ENCODE measurements around the gene MINDY4. TPM values are rescaled to one million over a fixed set of nuclear protein-coding genes. Genes with fewer than 3 reads are reported as not detected.

Gene MINDY4
- polyA plus RNA-seq, 3 donors: 0.15 to 0.17 TPM; not detected in 1

GRCh38 chr7:30837581-30837980 lies 66.4 kb downstream of the MINDY4 start:
- H3K9ac ChIP-seq (ENCODE audit: insufficient read depth, low read length, poor library complexity, severe bottlenecking): no peak overlapping the region
- WGBS (ENCODE audit: insufficient coverage): 100% methylated on average over 2 of the region's 4 CpGs
- H3K9me3 ChIP-seq (replicated peaks in 1 of 2; ENCODE audit: control insufficient read depth in 1 of 2, insufficient read depth in 1 of 2, low read length in 2 of 2): peaks cover 18 to 19% of the 10 kb centered on the region in 2 donors
- Mint-ChIP-seq H3K27ac (no peak overlapping the region), H3K36me3 (no peaks in the 10 kb centered on the region), H3K4me3 (no peak overlapping the region), H3K27me3 (ENCODE audit: low read depth in 3 of 3) (peaks cover 0 to 4% (median 1%) of the 10 kb centered on the region in 3 donors), H3K9me3 (peaks cover 11 to 27% (median 21%) of the 10 kb centered on the region in 7 donors), H3K4me1 (no peaks in the 10 kb centered on the region)
- H3K36me3 ChIP-seq (replicated peaks in 1 of 2; ENCODE audit: control insufficient read depth in 1 of 2, insufficient read depth in 2 of 2, low read length in 2 of 2): no peaks in the 10 kb centered on the region
- H3K4me1 ChIP-seq (ENCODE audit: control insufficient read depth in 1 of 2, insufficient read depth in 2 of 2, low read length in 2 of 2): no peaks in the 10 kb centered on the region
- intact Hi-C loops (cut with micrococcal nuclease): no loop called here
- no peaks in the 10 kb centered on the region for H4K20me1 ChIP-seq (ENCODE audit: insufficient read depth, low read length)
- H3K4me3 ChIP-seq (replicated peaks in 1 of 3; ENCODE audit: low read depth in 2 of 3, low read length in 3 of 3): no peak overlapping the region
- H3K4me2 ChIP-seq (replicated peaks; ENCODE audit: extremely low read depth, low read length, poor library complexity, severe bottlenecking): no peak overlapping the region
- no peak overlapping the region for H2AFZ ChIP-seq (ENCODE audit: insufficient read depth, low read depth, low read length, poor library complexity, severe bottlenecking)
- no peak overlapping the region for H3K27ac ChIP-seq (ENCODE audit: low read depth in 1 of 2, low read length in 2 of 2)
- H3K27me3 ChIP-seq (ENCODE audit: control insufficient read depth in 2 of 2, insufficient read depth in 2 of 2, low read length in 2 of 2): no peaks in the 10 kb centered on the region
- H3K79me2 ChIP-seq (ENCODE audit: insufficient read depth, low read length): no peaks in the 10 kb centered on the region
- no peak for TF ChIP-seq CTCF (IDR thresholded peaks at IDR 0.05)
- DNase-seq: no peak

GRCh38 chr7:30838008-30838407 lies 66.8 kb downstream of the MINDY4 start:
- TF ChIP-seq CTCF (IDR thresholded peaks at IDR 0.05): no peak
- no peak overlapping the region for H3K4me3 ChIP-seq (replicated peaks in 1 of 3; ENCODE audit: low read depth in 2 of 3, low read length in 3 of 3)
- intact Hi-C loops (cut with micrococcal nuclease): no loop called here
- Mint-ChIP-seq H3K27me3 (ENCODE audit: low read depth in 3 of 3) (peaks cover 0 to 4% (median 1%) of the 10 kb centered on the region in 3 donors), H3K4me3 (no peak overlapping the region), H3K27ac (no peak overlapping the region), H3K4me1 (no peaks in the 10 kb centered on the region), H3K9me3 (peaks cover 7 to 23% (median 20%) of the 10 kb centered on the region in 7 donors), H3K36me3 (no peaks in the 10 kb centered on the region)
- no peak overlapping the region for H3K9ac ChIP-seq (ENCODE audit: insufficient read depth, low read length, poor library complexity, severe bottlenecking)
- no peaks in the 10 kb centered on the region for H4K20me1 ChIP-seq (ENCODE audit: insufficient read depth, low read length)
- H3K4me2 ChIP-seq (replicated peaks; ENCODE audit: extremely low read depth, low read length, poor library complexity, severe bottlenecking): no peak overlapping the region
- no peaks in the 10 kb centered on the region for H3K27me3 ChIP-seq (ENCODE audit: control insufficient read depth in 2 of 2, insufficient read depth in 2 of 2, low read length in 2 of 2)
- WGBS (ENCODE audit: insufficient coverage): 94% methylated on average over 5 of the region's 5 CpGs
- no peaks in the 10 kb centered on the region for H3K36me3 ChIP-seq (replicated peaks in 1 of 2; ENCODE audit: control insufficient read depth in 1 of 2, insufficient read depth in 2 of 2, low read length in 2 of 2)
- H3K27ac ChIP-seq (ENCODE audit: low read depth in 1 of 2, low read length in 2 of 2): no peak overlapping the region
- H3K4me1 ChIP-seq (ENCODE audit: control insufficient read depth in 1 of 2, insufficient read depth in 2 of 2, low read length in 2 of 2): no peaks in the 10 kb centered on the region
- DNase-seq: no peak
- no peak overlapping the region for H2AFZ ChIP-seq (ENCODE audit: insufficient read depth, low read depth, low read length, poor library complexity, severe bottlenecking)
- no peaks in the 10 kb centered on the region for H3K79me2 ChIP-seq (ENCODE audit: insufficient read depth, low read length)
- peaks cover 16% of the 10 kb centered on the region in 2 donors for H3K9me3 ChIP-seq (replicated peaks in 1 of 2; ENCODE audit: control insufficient read depth in 1 of 2, insufficient read depth in 1 of 2, low read length in 2 of 2)
